ENCODE data around the gene GMPPB. TPM values are rescaled to one million over a fixed set of nuclear protein-coding genes. Genes with fewer than 3 reads are reported as not detected.

GMPPB gene
- total RNA-seq, 1 donor from 2014 or later, result 21.2 TPM

GRCh38 chr3:49727154-49727923, 3.6 kb upstream of the GMPPB start:
- Mint-ChIP-seq H3K27ac (ENCODE audit: unreplicated experiment) (no peak overlapping the region), H3K4me1 (ENCODE audit: low read depth, unreplicated experiment) (no peaks in the 10 kb centered on the region), H3K27me3 (ENCODE audit: unreplicated experiment) (no peaks in the 10 kb centered on the region), H3K4me3 (ENCODE audit: unreplicated experiment) (no peak overlapping the region), H3K36me3 (ENCODE audit: unreplicated experiment) (no peaks in the 10 kb centered on the region), H3K9me3 (ENCODE audit: unreplicated experiment) (peaks cover 3% of the 10 kb centered on the region)
- DNase-seq, result no peak
- TF ChIP-seq CTCF (IDR thresholded peaks at IDR 0.05; ENCODE audit: partially characterized antibody, unreplicated experiment), result no peak

GRCh38 chr3:49725906-49726681, 2.3 kb upstream of the GMPPB start:
- TF ChIP-seq CTCF (IDR thresholded peaks at IDR 0.05; ENCODE audit: partially characterized antibody, unreplicated experiment), result no peak
- Mint-ChIP-seq H3K4me3 (ENCODE audit: unreplicated experiment) (no peak overlapping the region), H3K9me3 (ENCODE audit: unreplicated experiment) (peaks cover 5% of the 10 kb centered on the region), H3K4me1 (ENCODE audit: low read depth, unreplicated experiment) (no peaks in the 10 kb centered on the region), H3K27ac (ENCODE audit: unreplicated experiment) (no peak overlapping the region), H3K27me3 (ENCODE audit: unreplicated experiment) (no peaks in the 10 kb centered on the region), H3K36me3 (ENCODE audit: unreplicated experiment) (no peaks in the 10 kb centered on the region)
- DNase-seq, result no peak

- no peak for TF ChIP-seq CTCF (IDR thresholded peaks at IDR 0.05; ENCODE audit: partially characterized antibody, unreplicated experiment)
- H3K9me3 Mint-ChIP-seq (ENCODE audit: unreplicated experiment), result peaks cover 12% of the 10 kb centered on the region
- DNase-seq, result no peak
- H3K27me3 Mint-ChIP-seq (ENCODE audit: unreplicated experiment), result peaks cover 13% of the 10 kb centered on the region
- no peaks in the 10 kb centered on the region for H3K36me3 Mint-ChIP-seq (ENCODE audit: unreplicated experiment)
- peak overlapping the region; percentile 94 for H3K4me3 Mint-ChIP-seq (ENCODE audit: unreplicated experiment)
- peaks cover 3% of the 10 kb centered on the region for H3K4me1 Mint-ChIP-seq (ENCODE audit: low read depth, unreplicated experiment)
- peak overlapping the region; percentile 87 for H3K27ac Mint-ChIP-seq (ENCODE audit: unreplicated experiment)
These were observed 835 bp upstream of the GMPPB start for GRCh38 chr3:49724586-49724985.

- Mint-ChIP-seq H3K27ac (ENCODE audit: unreplicated experiment) (peak overlapping the region; percentile 86), H3K36me3 (ENCODE audit: unreplicated experiment) (no peaks in the 10 kb centered on the region), H3K9me3 (ENCODE audit: unreplicated experiment) (peaks cover 16% of the 10 kb centered on the region), H3K4me1 (ENCODE audit: low read depth, unreplicated experiment) (peaks cover 7% of the 10 kb centered on the region), H3K4me3 (ENCODE audit: unreplicated experiment) (peak overlapping the region; percentile 94), H3K27me3 (ENCODE audit: unreplicated experiment) (peaks cover 19% of the 10 kb centered on the region)
- DNase-seq, result peak; percentile 59
- TF ChIP-seq CTCF (IDR thresholded peaks at IDR 0.05; ENCODE audit: partially characterized antibody, unreplicated experiment), result no peak
These were observed 489 bp downstream of the GMPPB start for GRCh38 chr3:49723296-49723627.

GRCh38 chr3:49722896-49723295, 855 bp downstream of the GMPPB start:
- TF ChIP-seq CTCF (IDR thresholded peaks at IDR 0.05; ENCODE audit: partially characterized antibody, unreplicated experiment), result no peak
- peak overlapping the region; percentile 33 for H3K27ac Mint-ChIP-seq (ENCODE audit: unreplicated experiment)
- peaks cover 19% of the 10 kb centered on the region for H3K27me3 Mint-ChIP-seq (ENCODE audit: unreplicated experiment)
- peaks cover 7% of the 10 kb centered on the region for H3K4me1 Mint-ChIP-seq (ENCODE audit: low read depth, unreplicated experiment)
- peak overlapping the region; percentile 94 for H3K4me3 Mint-ChIP-seq (ENCODE audit: unreplicated experiment)
- peaks cover 16% of the 10 kb centered on the region for H3K9me3 Mint-ChIP-seq (ENCODE audit: unreplicated experiment)
- DNase-seq, result no peak
- H3K36me3 Mint-ChIP-seq (ENCODE audit: unreplicated experiment), result no peaks in the 10 kb centered on the region
